HepG2 (cell line): ENCODE measurements around the gene HLA-DOA. TPM values are rescaled to one million over a fixed set of nuclear protein-coding genes. Genes with fewer than 3 reads are reported as not detected.
A peak's percentile ranks its signal among the peaks of the same experiment; 100 is the strongest.

ENCODE experiments used
- AHDC1 ChIP-seq: sonication (generic); formaldehyde crosslinking; IDR thresholded peaks from 2 replicates; pipeline ENCODE4 v1.5.1; 2020; ENCODE audit warnings: mild to moderate bottlenecking, missing genetic modification reagents, borderline replicate concordance
- BRD4 ChIP-seq: sonication (generic); formaldehyde crosslinking; IDR thresholded peaks from 2 replicates; pipeline ENCODE4 v1.4.0; 2020; ENCODE audit warnings: missing genetic modification reagents
- CHCHD3 ChIP-seq: sonication (generic); formaldehyde crosslinking; IDR thresholded peaks from 2 replicates; pipeline ENCODE4 v1.8.0; 2022; ENCODE audit warnings: mild to moderate bottlenecking, missing genetic modification reagents, moderate library complexity
- EEA1 ChIP-seq: sonication (generic); formaldehyde crosslinking; IDR thresholded peaks from 2 replicates; pipeline ENCODE4 v1.5.1; 2020; ENCODE audit warnings: mild to moderate bottlenecking, missing genetic modification reagents, borderline replicate concordance
- GFI1 ChIP-seq: sonication (generic); formaldehyde crosslinking; IDR thresholded peaks from 2 replicates; pipeline ENCODE4 v1.5.0; 2020; ENCODE audit warnings: missing genetic modification reagents, mild to moderate bottlenecking, borderline replicate concordance
- HMGXB3 ChIP-seq: sonication (generic); formaldehyde crosslinking; IDR thresholded peaks from 2 replicates; pipeline ENCODE4 v1.4.0; 2020; ENCODE audit warnings: missing genetic modification reagents, borderline replicate concordance
- LRRFIP1 ChIP-seq: sonication (generic); formaldehyde crosslinking; conservative IDR thresholded peaks from 2 replicates; pipeline ENCODE4 v1.4.0; 2020; ENCODE audit warnings: missing genetic modification reagents
- MBD4 ChIP-seq: IDR thresholded peaks from 2 replicates; pipeline ENCODE4 v1.6.1; 2012; ENCODE audit warnings: low read length, inconsistent platforms, borderline replicate concordance
- NKX3-1 ChIP-seq: sonication (generic); formaldehyde crosslinking; IDR thresholded peaks from 2 replicates; pipeline ENCODE4 v1.5.0; 2020; ENCODE audit warnings: missing genetic modification reagents
- PLSCR1 ChIP-seq: sonication (generic); formaldehyde crosslinking; IDR thresholded peaks from 2 replicates; pipeline ENCODE4 v1.5.0; 2020; ENCODE audit warnings: missing genetic modification reagents, mild to moderate bottlenecking, borderline replicate concordance
- ZSCAN29 ChIP-seq: sonication (generic); formaldehyde crosslinking; conservative IDR thresholded peaks from 2 replicates; pipeline ENCODE4 v1.4.0; 2020; ENCODE audit warnings: mild to moderate bottlenecking, missing genetic modification reagents
- polyA plus RNA-seq, 8 experiments: library from polyadenylated mRNA; depleted of rRNA in 3 of 8; stranded (reverse) in 7 of 8; unstranded in 1 of 8; fragments of >200 nt; fragmentation: Illumina TruSeq in 4 of 8; extraction: Trizol in 4 of 8; gene quantifications; 2 replicates each; pipeline versions ENCODE4 v1.2.1 to v1.2.3, GENCODE V29; 2011 to 2016; ENCODE audit warnings: low read depth in 4 of 8, missing spikeins in 1 of 8, mixed read lengths in 1 of 8; ENCODE audit not compliant: insufficient read depth in 1 of 8
- total RNA-seq, 5 experiments: library from RNA; depleted of rRNA; stranded (reverse); fragments of >200 nt; fragmentation: Illumina TruSeq; extraction: Trizol; gene quantifications; 2 replicates each; pipeline ENCODE4 v1.2.3, GENCODE V29; 2016; ENCODE audit warnings: low read depth in 1 of 5

Gene HLA-DOA
- total and polyA plus RNA-seq, 2 of the 13 experiments (the other 11 are each of a cell fraction or from before 2014, with no cell fraction given): 0.03 to 0.09 TPM

- 0 out of 2 replicates have a peak, but pooled peaks have one; percentile 39 for TF ChIP-seq AHDC1 (CRISPR knock-in tag)
- no peak for TF ChIP-seq ZSCAN29 (CRISPR knock-in tag)
- TF ChIP-seq CHCHD3 (CRISPR knock-in tag): no peak
- no peak; the same call in 1 of the 2 replicates for TF ChIP-seq EEA1
- TF ChIP-seq PLSCR1: no peak
- no peak for TF ChIP-seq GFI1
- no peak for TF ChIP-seq MBD4
- peak; percentile 89; the same call in 1 of the 2 replicates for TF ChIP-seq BRD4 (CRISPR knock-in tag)
- TF ChIP-seq LRRFIP1 (CRISPR knock-in tag): no peak
- TF ChIP-seq NKX3-1 (CRISPR knock-in tag): no peak; the same call in 1 of the 2 replicates
- peak; percentile 63 for TF ChIP-seq HMGXB3 (CRISPR knock-in tag)
Observed at GRCh38 chr6:32968867-32969684, 40.3 kb downstream of the HLA-DOA start (continued).
